SH-SY5Y (cell line): ENCODE data around the gene SHANK2.

Experiments used
- GATA2 ChIP-seq: IDR thresholded peaks from 2 replicates; pipeline ENCODE4 v1.6.1; 2011; ENCODE audit warnings: mild to moderate bottlenecking, low read depth, low read length
- GATA3 ChIP-seq: IDR thresholded peaks from 2 replicates; pipeline ENCODE4 v1.6.1; 2011; ENCODE audit warnings: low read depth, mild to moderate bottlenecking, low read length, moderate library complexity

GRCh38 chr11:71298761-71299181 is 46.4 kb upstream of the SHANK2 start:
- no peak for TF ChIP-seq GATA2
- no peak for TF ChIP-seq GATA3
